AG08395 (cell line): Measurements from ENCODE around the gene TRUB2.

Source experiments
- DNase-seq: peaks from one replicate; pipeline ENCODE4 v3.0.0; 2012; ENCODE audit warnings: mixed read lengths, low spot score

The TRUB2 gene

GRCh38 chr9:128271112-128271511 is 51.1 kb downstream of the TRUB2 start:
- no peak for DNase-seq

DNA sequence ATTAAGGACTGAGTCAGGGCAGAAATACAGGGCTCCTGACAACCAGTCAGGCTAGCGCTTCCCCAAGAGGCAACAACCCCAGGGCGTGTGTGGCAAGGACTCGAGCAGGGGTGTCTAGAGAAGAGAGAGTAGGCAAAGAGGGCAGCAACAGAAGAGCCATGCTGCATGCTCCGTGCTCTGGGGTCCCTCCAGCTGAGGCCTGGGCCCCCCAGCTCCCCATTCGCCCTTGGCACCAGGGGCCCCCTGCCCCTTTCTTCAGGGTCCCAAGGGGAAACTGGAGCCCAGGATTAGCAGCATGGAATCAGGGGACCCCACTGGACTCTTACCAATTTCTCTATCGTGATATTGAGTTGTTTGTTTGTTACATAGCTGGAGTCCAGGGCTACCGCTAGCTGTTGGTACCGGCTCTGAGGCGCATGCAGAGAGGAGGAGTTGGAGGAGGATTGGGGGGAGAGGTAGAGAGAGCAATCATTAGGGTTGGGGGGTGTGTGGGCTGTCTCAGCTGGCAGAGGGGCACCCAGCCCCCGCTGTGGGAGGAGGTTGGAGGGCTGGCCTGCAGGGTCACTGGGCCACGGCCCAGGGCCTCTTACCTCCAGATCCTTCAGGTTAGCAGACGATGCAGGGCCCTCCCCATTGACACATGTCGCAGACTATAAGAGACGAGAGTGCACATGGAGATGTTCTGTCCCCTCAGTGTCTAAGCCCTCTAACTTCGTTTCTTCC is 55.2 kb downstream of the TRUB2 start:
- DNase-seq, result no peak

- no peak for DNase-seq
Observed at GRCh38 chr9:128265348-128265847, 56.8 kb downstream of the TRUB2 start.

DNA sequence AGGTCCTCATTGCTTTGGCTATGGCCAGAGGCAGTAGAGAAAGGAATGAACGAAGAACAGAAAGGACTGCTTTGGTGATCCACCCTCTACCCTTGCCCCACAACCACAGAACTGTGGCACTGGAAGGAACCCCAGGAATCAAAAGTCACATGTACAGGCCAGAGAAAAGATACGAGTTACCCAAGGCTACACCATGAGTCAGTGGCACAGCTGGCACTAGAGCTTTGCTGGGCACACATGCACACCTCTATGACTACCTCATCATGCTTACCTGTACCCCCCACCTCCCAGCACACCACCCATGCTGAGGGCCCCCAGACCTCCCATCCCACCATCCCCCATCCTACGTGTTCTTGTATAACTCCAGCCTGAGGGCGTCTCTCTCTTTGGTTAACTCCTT is 59.6 kb downstream of the TRUB2 start:
- DNase-seq, result no peak

GRCh38 chr9:128260340-128260739 is 61.9 kb downstream of the TRUB2 start:
- DNase-seq, result no peak

GRCh38 chr9:128259156-128259555 is 63.1 kb downstream of the TRUB2 start:
- DNase-seq, result no peak

DNA sequence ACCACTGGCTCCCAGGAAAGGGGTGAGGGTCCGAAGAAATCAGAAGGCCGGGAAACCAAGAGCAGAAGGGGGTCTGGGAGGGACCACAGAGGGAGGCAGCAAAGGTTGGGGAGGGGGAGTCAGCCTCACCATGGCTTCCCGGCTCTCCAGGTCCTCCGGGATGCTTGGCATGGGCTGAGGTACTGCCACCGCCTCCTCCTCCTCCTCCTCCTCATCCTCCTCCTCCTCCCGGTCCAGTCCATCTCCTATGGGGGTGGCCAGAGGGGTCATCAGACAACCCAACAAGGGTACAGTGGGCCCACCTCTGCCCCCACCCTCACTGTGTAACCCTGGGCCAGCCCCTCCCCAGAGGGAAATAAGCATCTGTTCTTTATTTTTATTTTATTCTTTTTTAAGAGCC is 63.9 kb downstream of the TRUB2 start:
- no peak for DNase-seq

DNA sequence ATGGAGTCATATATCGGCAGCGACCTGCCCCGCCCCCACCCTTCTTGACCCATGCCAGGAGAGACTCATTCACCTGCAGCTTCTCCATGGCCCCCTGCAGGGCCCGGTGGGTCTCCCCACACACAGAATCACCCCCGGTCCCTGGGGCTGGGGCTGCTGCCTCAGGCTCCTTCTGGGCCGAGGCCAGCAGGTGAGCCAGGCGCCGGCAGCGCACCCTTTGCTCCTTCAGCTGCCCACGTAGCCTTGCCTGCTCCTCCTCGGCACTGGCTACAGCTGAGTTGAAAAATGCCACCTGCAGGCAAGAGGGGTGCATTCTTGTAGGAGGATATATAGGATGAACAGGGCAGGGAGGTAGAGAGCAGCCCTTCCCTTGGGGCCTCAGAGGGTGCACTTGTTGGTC is 64.3 kb downstream of the TRUB2 start:
- no peak for DNase-seq

- no peak for DNase-seq
Observed at GRCh38 chr9:128257086-128257825, 65.0 kb downstream of the TRUB2 start.
